Trophoblast cell (in vitro differentiated cells and primary cell): ENCODE measurements around the gene FOXF2.

Experiments used
- DNase-seq, 2 donors: peaks; one replicate each; pipeline ENCODE4 v3.0.0-alpha.2; 2016
- H2AFZ ChIP-seq: 2 replicates; pipeline ENCODE4 v1.6.1; 2013; ENCODE audit warnings: low read length, moderate library complexity, mild to moderate bottlenecking; ENCODE audit not compliant: insufficient read depth, poor library complexity
- H2AK5ac ChIP-seq: 2 replicates; pipeline ENCODE4 v1.6.1; 2013; ENCODE audit warnings: mild to moderate bottlenecking, low read length
- H2BK120ac ChIP-seq: 2 replicates; pipeline ENCODE4 v1.6.1; 2013; ENCODE audit warnings: low read length, mild to moderate bottlenecking, moderate library complexity; ENCODE audit not compliant: insufficient read depth, poor library complexity
- H2BK12ac ChIP-seq: 2 replicates; pipeline ENCODE4 v1.6.1; 2013; ENCODE audit warnings: mild to moderate bottlenecking, low read length, moderate library complexity
- H2BK5ac ChIP-seq: 2 replicates; pipeline ENCODE4 v1.6.1; 2013; ENCODE audit warnings: low read length, low read depth, moderate library complexity, mild to moderate bottlenecking; ENCODE audit not compliant: poor library complexity
- H3K14ac ChIP-seq: 2 replicates; pipeline ENCODE4 v1.6.1; 2013; ENCODE audit warnings: mild to moderate bottlenecking, low read length
- H3K18ac ChIP-seq: 2 replicates; pipeline ENCODE4 v1.6.1; 2013; ENCODE audit warnings: mild to moderate bottlenecking, low read length
- H3K23ac ChIP-seq: 2 replicates; pipeline ENCODE4 v1.6.1; 2013; ENCODE audit warnings: low read length
- H3K27ac ChIP-seq: 2 replicates; pipeline ENCODE4 v1.5.1; 2013; ENCODE audit warnings: low read depth, mild to moderate bottlenecking, inconsistent platforms, low read length, moderate library complexity
- H3K27me3 ChIP-seq: 2 replicates; pipeline ENCODE4 v1.6.1; 2013; ENCODE audit warnings: inconsistent platforms, mild to moderate bottlenecking, low read length, moderate library complexity; ENCODE audit not compliant: insufficient read depth
- H3K36me3 ChIP-seq, 2 experiments: 1 replicate in 1 of 2; 2 replicates in 1 of 2; pipeline ENCODE4 v1.6.1; 2013; ENCODE audit warnings: low read length in 2 of 2, mild to moderate bottlenecking in 2 of 2, moderate library complexity in 1 of 2; ENCODE audit not compliant: insufficient read depth in 2 of 2, control insufficient read depth in 1 of 2
- H3K4ac ChIP-seq: 2 replicates; pipeline ENCODE4 v1.6.1; 2013; ENCODE audit warnings: low read depth, mild to moderate bottlenecking, low read length, moderate library complexity
- H3K4me1 ChIP-seq, 2 experiments: 1 replicate in 1 of 2; 2 replicates in 1 of 2; pipeline ENCODE4 v1.6.1; 2013; ENCODE audit warnings: low read length in 2 of 2, mild to moderate bottlenecking in 2 of 2, moderate library complexity in 1 of 2; ENCODE audit not compliant: insufficient read depth in 2 of 2, control insufficient read depth in 1 of 2
- H3K4me2 ChIP-seq: 2 replicates; pipeline ENCODE4 v1.6.1; 2013; ENCODE audit warnings: inconsistent platforms, mild to moderate bottlenecking, low read length, moderate library complexity
- H3K4me3 ChIP-seq: 2 replicates; pipeline ENCODE4 v1.5.1; 2013; ENCODE audit warnings: mild to moderate bottlenecking, low read depth, low read length, inconsistent platforms
- H3K79me1 ChIP-seq: one replicate; pipeline ENCODE4 v1.6.1; 2013; ENCODE audit warnings: low read length
- H3K79me2 ChIP-seq: 2 replicates; pipeline ENCODE4 v1.6.1; 2013; ENCODE audit warnings: low read length, mild to moderate bottlenecking; ENCODE audit not compliant: control insufficient read depth, insufficient read depth, poor library complexity
- H3K9ac ChIP-seq: 2 replicates; pipeline ENCODE4 v1.6.1; 2013; ENCODE audit warnings: mild to moderate bottlenecking, low read length
- H3K9me3 ChIP-seq: 2 replicates; pipeline ENCODE4 v1.6.1; 2013; ENCODE audit warnings: low read depth, mild to moderate bottlenecking, control low read depth, inconsistent platforms, low read length; ENCODE audit not compliant: insufficient read depth
- H4K12ac ChIP-seq: 2 replicates; pipeline ENCODE4 v1.6.1; 2013; ENCODE audit warnings: low read depth, mild to moderate bottlenecking, low read length, moderate library complexity
- H4K8ac ChIP-seq: 2 replicates; pipeline ENCODE4 v1.6.1; 2013; ENCODE audit warnings: low read depth, mild to moderate bottlenecking, low read length, moderate library complexity
- H4K91ac ChIP-seq: one replicate; pipeline ENCODE4 v1.6.1; 2013; ENCODE audit warnings: low read depth, mild to moderate bottlenecking, low read length, moderate library complexity
- WGBS: extraction: QIAGEN DNeasy Blood & Tissue Kit; methylation state at CpG from one replicate; pipeline ENCODE4 v1.1.7; 2013; ENCODE audit warnings: missing lambda C conversion rate; ENCODE audit not compliant: insufficient read length, insufficient coverage; ENCODE audit errors: extremely low coverage; 5-methylcytosine and 5-hydroxymethylcytosine counted together

The FOXF2 gene

DNA sequence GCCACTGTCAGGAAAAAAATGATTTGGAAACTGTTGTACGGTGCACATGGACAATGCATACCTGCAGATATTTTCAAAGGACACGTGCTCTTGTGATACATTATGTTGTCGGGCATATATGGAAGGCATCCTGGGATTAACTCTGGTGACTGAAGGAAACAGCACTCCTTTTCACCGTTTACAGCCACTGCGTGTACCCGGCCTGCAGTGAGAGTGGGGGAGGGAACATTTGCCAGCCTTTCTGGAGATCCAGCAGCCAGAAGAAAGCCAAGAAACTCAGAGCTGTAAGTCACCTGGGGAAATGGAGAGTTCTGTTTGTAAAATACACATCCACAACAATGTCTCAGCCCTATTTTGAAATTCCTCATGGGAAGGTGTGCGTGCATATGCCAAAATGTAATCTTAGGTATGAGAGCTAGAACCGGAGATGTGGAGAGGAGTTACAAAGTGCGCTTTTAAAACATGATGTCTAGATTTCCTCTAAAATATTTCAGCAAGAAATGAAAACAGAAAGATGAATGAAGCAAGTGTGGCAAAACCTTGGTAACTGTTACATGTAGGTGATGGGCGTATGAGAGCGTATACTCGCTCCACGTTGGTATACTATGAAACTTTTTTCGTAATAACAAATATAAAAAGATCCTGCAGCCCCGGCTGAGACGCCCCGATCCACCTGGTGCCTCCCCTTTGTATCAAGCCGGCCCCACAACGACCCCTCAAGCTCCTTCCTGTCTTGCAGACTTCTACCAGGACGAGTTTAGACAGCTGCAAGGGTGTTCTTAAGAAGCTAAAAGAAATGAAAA is 8.6 kb upstream of the FOXF2 start:
- Histone ChIP-seq H3K4me2 (no peak overlapping the region), H2AK5ac (no peak overlapping the region), H4K12ac (no peak overlapping the region), H3K4me3 (no peak overlapping the region), H4K8ac (no peak overlapping the region), H2BK5ac (no peak overlapping the region), H3K23ac (no peak overlapping the region), H2BK120ac (no peak overlapping the region), H3K9me3 (peaks cover 12% of the 10 kb centered on the region), H3K9ac (no peak overlapping the region), H2AFZ (no peak overlapping the region), H3K79me1 (no peaks in the 10 kb centered on the region), H3K27ac (no peak overlapping the region), H2BK12ac (no peak overlapping the region), H3K4me1 (peaks cover 3% of the 10 kb centered on the region in 2 experiments), H4K91ac (no peak overlapping the region), H3K18ac (no peak overlapping the region), H3K27me3 (peaks cover 88% of the 10 kb centered on the region), H3K4ac (no peak overlapping the region), H3K14ac (no peak overlapping the region), H3K36me3 (no peaks in the 10 kb centered on the region), H3K79me2 (no peaks in the 10 kb centered on the region)
- WGBS, result no CpG with 5 or more reads among the region's 20 CpGs
- DNase-seq, result peak in 1 of 2 donors; percentile 19

DNA sequence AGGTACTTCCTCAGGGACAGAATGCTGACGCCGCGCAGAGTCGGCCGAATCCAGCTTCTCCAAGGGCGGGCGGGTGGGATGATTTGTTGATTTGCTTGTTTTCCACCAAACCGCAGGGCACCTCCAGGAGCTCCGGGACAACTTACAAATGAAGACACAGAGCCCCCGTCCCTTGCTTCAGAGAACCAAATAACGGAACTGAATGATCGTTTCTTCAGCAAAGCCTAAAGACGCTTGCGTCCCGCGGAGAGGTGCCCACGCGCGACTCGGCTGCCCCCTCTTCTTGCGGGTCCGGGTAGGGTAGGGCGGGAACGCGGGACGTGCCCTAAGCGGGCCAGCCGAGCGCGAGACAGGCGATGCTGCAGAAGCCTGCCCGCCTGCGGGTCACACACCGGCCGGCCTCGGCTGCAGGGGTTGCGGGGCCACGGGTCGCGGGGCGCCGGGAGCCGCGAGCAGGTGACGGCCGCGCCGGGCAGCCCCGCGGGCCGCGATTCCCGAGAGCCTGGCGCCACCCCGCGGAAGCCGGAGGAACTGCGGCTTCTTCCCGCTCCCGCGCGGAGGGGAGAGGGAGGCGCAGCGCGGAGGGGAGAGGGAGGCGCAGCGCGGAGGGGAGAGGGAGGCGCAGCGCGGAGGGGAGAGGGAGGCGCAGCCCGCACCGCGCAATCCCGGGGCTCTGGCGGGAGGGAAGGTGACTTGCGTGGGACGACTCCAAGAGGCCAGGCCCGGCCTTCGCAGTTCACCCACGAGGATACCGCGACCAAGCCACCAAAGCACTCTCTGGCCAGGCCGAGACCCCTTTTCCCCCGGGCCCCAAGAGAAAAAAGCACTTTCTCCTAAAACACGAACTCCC is 7.7 kb upstream of the FOXF2 start:
- H3K79me2 ChIP-seq, result no peaks in the 10 kb centered on the region
- WGBS, result no CpG with 5 or more reads among the region's 87 CpGs
- no peak overlapping the region for H2BK120ac ChIP-seq
- no peak overlapping the region for H3K18ac ChIP-seq
- no peak overlapping the region for H4K12ac ChIP-seq
- no peak overlapping the region for H2BK5ac ChIP-seq
- no peaks in the 10 kb centered on the region for H3K79me1 ChIP-seq
- H3K23ac ChIP-seq, result no peak overlapping the region
- no peak overlapping the region for H3K9ac ChIP-seq
- peaks cover 3% of the 10 kb centered on the region in 2 experiments for H3K4me1 ChIP-seq
- no peak overlapping the region for H3K4ac ChIP-seq
- H3K27ac ChIP-seq, result no peak overlapping the region
- H2AFZ ChIP-seq, result no peak overlapping the region
- H4K8ac ChIP-seq, result no peak overlapping the region
- peaks cover 12% of the 10 kb centered on the region for H3K9me3 ChIP-seq
- peak overlapping the region; percentile 40 for H3K4me2 ChIP-seq
- H2BK12ac ChIP-seq, result no peak overlapping the region
- H2AK5ac ChIP-seq, result no peak overlapping the region
- no peaks in the 10 kb centered on the region for H3K36me3 ChIP-seq
- no peak overlapping the region for H3K14ac ChIP-seq
- peak in 1 of 2 donors; percentile 66 for DNase-seq
- H3K27me3 ChIP-seq, result peaks cover 92% of the 10 kb centered on the region
- H4K91ac ChIP-seq, result no peak overlapping the region
- H3K4me3 ChIP-seq, result no peak overlapping the region

DNA sequence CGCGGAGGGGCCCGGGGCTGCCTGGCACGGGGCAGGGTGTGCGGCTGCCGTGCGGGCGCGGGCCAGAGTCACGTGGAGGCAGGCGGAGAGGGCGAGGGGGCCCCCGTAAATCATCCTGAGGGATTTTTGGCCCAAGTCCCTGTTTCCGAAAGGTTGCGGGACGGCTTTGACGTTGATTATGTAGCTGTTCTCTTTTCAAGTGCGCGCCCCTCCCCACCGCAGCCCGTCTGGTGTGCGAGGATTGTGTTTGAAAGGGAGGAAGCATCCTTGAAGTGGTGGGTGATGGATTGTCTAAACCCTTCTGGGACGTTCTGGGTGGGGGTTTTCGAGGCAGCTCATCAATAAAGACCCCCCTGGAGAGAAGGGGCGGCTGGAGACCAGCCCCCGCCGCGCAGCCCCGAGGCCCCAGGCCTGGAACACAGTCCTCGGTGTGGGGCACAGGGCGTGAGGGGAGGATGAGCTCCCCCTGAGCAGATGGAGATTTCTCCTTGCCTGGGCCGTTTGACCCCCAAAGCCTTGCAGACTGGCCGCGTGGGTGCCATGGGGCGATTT is 7.0 kb upstream of the FOXF2 start:
- DNase-seq, result no peak
- no peak overlapping the region for H2BK120ac ChIP-seq
- no peak overlapping the region for H3K4me3 ChIP-seq
- no peak overlapping the region for H3K4ac ChIP-seq
- H3K23ac ChIP-seq, result no peak overlapping the region
- H3K4me2 ChIP-seq, result peak overlapping the region; percentile 32
- WGBS, result no CpG with 5 or more reads among the region's 35 CpGs
- H3K18ac ChIP-seq, result no peak overlapping the region
- H3K27me3 ChIP-seq, result peaks cover 91% of the 10 kb centered on the region
- H3K36me3 ChIP-seq, result no peaks in the 10 kb centered on the region
- peaks cover 3% of the 10 kb centered on the region in 2 experiments for H3K4me1 ChIP-seq
- no peak overlapping the region for H4K91ac ChIP-seq
- no peak overlapping the region for H4K12ac ChIP-seq
- H2BK12ac ChIP-seq, result no peak overlapping the region
- H3K79me2 ChIP-seq, result no peaks in the 10 kb centered on the region
- H3K14ac ChIP-seq, result no peak overlapping the region
- H3K79me1 ChIP-seq, result no peaks in the 10 kb centered on the region
- no peak overlapping the region for H3K27ac ChIP-seq
- H2AFZ ChIP-seq, result no peak overlapping the region
- no peak overlapping the region for H3K9ac ChIP-seq
- no peak overlapping the region for H4K8ac ChIP-seq
- peaks cover 12% of the 10 kb centered on the region for H3K9me3 ChIP-seq
- no peak overlapping the region for H2BK5ac ChIP-seq
- no peak overlapping the region for H2AK5ac ChIP-seq

DNA sequence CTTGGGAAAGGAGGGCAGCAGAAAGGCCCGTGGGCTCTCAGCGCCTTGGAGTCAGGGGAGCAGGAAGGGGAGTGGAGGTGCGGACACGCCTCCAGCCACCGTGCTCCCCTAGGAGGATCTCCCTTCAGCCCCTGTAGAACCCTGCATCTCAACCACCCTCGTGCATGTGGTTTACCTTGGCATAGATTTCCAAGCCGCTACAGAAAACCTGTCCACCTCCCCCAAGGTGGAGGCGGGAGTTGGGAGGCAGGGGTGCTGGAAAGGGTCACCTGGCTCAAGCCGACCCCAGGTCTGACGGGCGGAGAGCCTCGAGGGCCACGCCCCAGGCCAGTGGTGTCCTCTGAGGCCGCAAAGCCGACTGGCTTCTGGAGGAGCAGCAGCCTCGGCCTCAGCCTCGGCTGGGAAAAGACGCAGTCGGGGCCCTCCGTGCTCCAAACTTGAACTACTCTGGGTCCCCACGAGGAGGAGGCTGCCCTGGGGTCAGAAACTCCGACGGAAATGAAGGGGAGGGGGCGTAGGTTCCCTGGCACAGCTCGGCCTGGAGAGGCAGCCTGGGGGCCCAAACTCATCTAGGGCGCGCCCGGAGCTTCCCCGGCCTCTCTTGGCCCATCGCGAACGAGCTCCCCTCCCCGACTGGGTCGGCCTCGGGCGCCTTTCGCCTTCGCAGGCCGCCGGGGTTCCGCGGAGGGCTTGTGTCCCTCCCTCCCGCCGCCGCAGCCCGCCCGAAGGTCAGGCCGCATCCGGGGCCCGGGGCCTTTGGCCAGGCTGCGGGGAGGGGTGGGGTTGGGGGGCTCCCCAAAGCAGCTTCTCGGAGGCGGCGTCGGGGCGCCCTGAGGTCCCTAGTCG is 6.3 kb upstream of the FOXF2 start:
- Histone ChIP-seq H4K91ac (no peak overlapping the region), H3K27me3 (peaks cover 87% of the 10 kb centered on the region), H3K9ac (no peak overlapping the region), H3K18ac (no peak overlapping the region), H2BK12ac (no peak overlapping the region), H3K4me3 (no peak overlapping the region), H3K14ac (no peak overlapping the region), H2BK5ac (no peak overlapping the region), H2BK120ac (no peak overlapping the region), H3K79me1 (no peaks in the 10 kb centered on the region), H4K12ac (no peak overlapping the region), H3K79me2 (no peaks in the 10 kb centered on the region), H3K9me3 (peaks cover 10% of the 10 kb centered on the region), H3K4ac (no peak overlapping the region), H4K8ac (no peak overlapping the region), H2AFZ (no peak overlapping the region), H3K4me2 (no peak overlapping the region), H3K36me3 (no peaks in the 10 kb centered on the region), H3K27ac (no peak overlapping the region), H2AK5ac (no peak overlapping the region), H3K23ac (peak overlapping the region; percentile 64), H3K4me1 (peaks cover 5% of the 10 kb centered on the region in 2 experiments)
- no CpG with 5 or more reads among the region's 57 CpGs for WGBS
- DNase-seq, result no peak
